HepG2 (cell line): ENCODE results near the gene ALB. TPM values are rescaled to one million over a fixed set of nuclear protein-coding genes. Genes with fewer than 3 reads are reported as not detected.
A peak's percentile ranks its signal among the peaks of the same experiment; 100 is the strongest.

ENCODE experiments used
- HOXD1 ChIP-seq: sonication (generic); formaldehyde crosslinking; IDR thresholded peaks from 2 replicates; pipeline ENCODE4 v1.5.0; 2020; ENCODE audit warnings: missing genetic modification reagents
- JUNB ChIP-seq: sonication (generic); formaldehyde crosslinking; IDR thresholded peaks from 2 replicates; pipeline ENCODE4 v1.8.0; 2022; ENCODE audit warnings: missing genetic modification reagents, mild to moderate bottlenecking, borderline replicate concordance
- NFKBIZ ChIP-seq: IDR thresholded peaks from 2 replicates; pipeline ENCODE4 v1.6.1; 2018; ENCODE audit warnings: missing genetic modification reagents, missing compliant biosample characterization
- RARG ChIP-seq: sonication (generic); formaldehyde crosslinking; IDR thresholded peaks from 2 replicates; pipeline ENCODE4 v1.4.0; 2020; ENCODE audit warnings: low read depth, mild to moderate bottlenecking, missing genetic modification reagents
- RBM22 ChIP-seq: fragments of 200-400 bp; formaldehyde crosslinking; optimal IDR thresholded peaks from 2 replicates; pipeline ENCODE3; 2017; ENCODE audit warnings: mild to moderate bottlenecking, low read length, moderate library complexity
- RFXAP ChIP-seq: sonication (generic); formaldehyde crosslinking; IDR thresholded peaks from 2 replicates; pipeline ENCODE4 v1.4.0; 2020; ENCODE audit warnings: missing genetic modification reagents, borderline replicate concordance
- SALL1 ChIP-seq: sonication (generic); formaldehyde crosslinking; IDR thresholded peaks from 2 replicates; pipeline ENCODE4 v1.8.0; 2022; ENCODE audit warnings: mild to moderate bottlenecking, missing genetic modification reagents
- SUZ12 ChIP-seq: fragments of 150-350 bp; IDR thresholded peaks from 2 replicates; pipeline ENCODE4 v1.6.1; 2014; ENCODE audit warnings: low read depth, low read length
- ZNF264 ChIP-seq: sonication (generic); formaldehyde crosslinking; IDR thresholded peaks from 2 replicates; pipeline ENCODE4 v1.4.0; 2020; ENCODE audit warnings: missing genetic modification reagents
- ZNF329 ChIP-seq: sonication (generic); formaldehyde crosslinking; IDR thresholded peaks from 2 replicates; pipeline ENCODE4 v1.9.0; 2021; ENCODE audit warnings: low read depth, mild to moderate bottlenecking, missing genetic modification reagents
- ZNF572 ChIP-seq: sonication (generic); formaldehyde crosslinking; IDR thresholded peaks from 2 replicates; pipeline ENCODE4 v1.5.1; 2020; ENCODE audit warnings: mild to moderate bottlenecking, missing genetic modification reagents
- polyA plus RNA-seq, 8 experiments: library from polyadenylated mRNA; depleted of rRNA in 3 of 8; stranded (reverse) in 7 of 8; unstranded in 1 of 8; fragments of >200 nt; fragmentation: Illumina TruSeq in 4 of 8; extraction: Trizol in 4 of 8; gene quantifications; 2 replicates each; pipeline versions ENCODE4 v1.2.1 to v1.2.3, GENCODE V29; 2011 to 2016; ENCODE audit warnings: low read depth in 4 of 8, missing spikeins in 1 of 8, mixed read lengths in 1 of 8; ENCODE audit not compliant: insufficient read depth in 1 of 8
- total RNA-seq, 5 experiments: library from RNA; depleted of rRNA; stranded (reverse); fragments of >200 nt; fragmentation: Illumina TruSeq; extraction: Trizol; gene quantifications; 2 replicates each; pipeline ENCODE4 v1.2.3, GENCODE V29; 2016; ENCODE audit warnings: low read depth in 1 of 5
- TF ChIP-seq, protein P1 (sequence below): sonication (generic); formaldehyde crosslinking; IDR thresholded peaks from 2 replicates; pipeline ENCODE4 v1.4.0; 2020; ENCODE audit warnings: missing genetic modification reagents
- TF ChIP-seq, protein P2 (sequence below): sonication (generic); formaldehyde crosslinking; IDR thresholded peaks from 2 replicates; pipeline ENCODE4 v1.5.1; 2020; ENCODE audit warnings: missing genetic modification reagents, mild to moderate bottlenecking, borderline replicate concordance
- TF ChIP-seq, protein P3 (sequence below): sonication (generic); formaldehyde crosslinking; IDR thresholded peaks from 2 replicates; pipeline ENCODE4 v1.5.0; 2020; ENCODE audit warnings: mild to moderate bottlenecking, low read depth, missing genetic modification reagents, borderline replicate concordance
- TF ChIP-seq, protein P4 (sequence below): sonication (generic); formaldehyde crosslinking; IDR thresholded peaks from 2 replicates; pipeline ENCODE4 v1.8.0; 2022; ENCODE audit warnings: mild to moderate bottlenecking, missing genetic modification reagents; ENCODE audit not compliant: insufficient replicate concordance
- TF ChIP-seq, protein P5 (sequence below), 2 experiments: sonication (generic) in 1 of 2; formaldehyde crosslinking in 1 of 2; IDR thresholded peaks; 2 replicates each; pipeline versions ENCODE4 v1.6.1 to v1.9.0; 2014 to 2022; ENCODE audit warnings: antibody characterized with exemption in 1 of 2, borderline replicate concordance in 1 of 2, inconsistent platforms in 1 of 2, low read depth in 1 of 2, missing genetic modification reagents in 1 of 2
- TF ChIP-seq, protein P6 (sequence below): sonication (generic); formaldehyde crosslinking; IDR thresholded peaks from 2 replicates; pipeline ENCODE4 v1.4.0; 2020; ENCODE audit warnings: mild to moderate bottlenecking, missing genetic modification reagents

The ALB gene
- total and polyA plus RNA-seq, 2 of the 13 experiments (the other 11 are each of a cell fraction or from before 2014, with no cell fraction given): 22,259 to 22,625 TPM

DNA sequence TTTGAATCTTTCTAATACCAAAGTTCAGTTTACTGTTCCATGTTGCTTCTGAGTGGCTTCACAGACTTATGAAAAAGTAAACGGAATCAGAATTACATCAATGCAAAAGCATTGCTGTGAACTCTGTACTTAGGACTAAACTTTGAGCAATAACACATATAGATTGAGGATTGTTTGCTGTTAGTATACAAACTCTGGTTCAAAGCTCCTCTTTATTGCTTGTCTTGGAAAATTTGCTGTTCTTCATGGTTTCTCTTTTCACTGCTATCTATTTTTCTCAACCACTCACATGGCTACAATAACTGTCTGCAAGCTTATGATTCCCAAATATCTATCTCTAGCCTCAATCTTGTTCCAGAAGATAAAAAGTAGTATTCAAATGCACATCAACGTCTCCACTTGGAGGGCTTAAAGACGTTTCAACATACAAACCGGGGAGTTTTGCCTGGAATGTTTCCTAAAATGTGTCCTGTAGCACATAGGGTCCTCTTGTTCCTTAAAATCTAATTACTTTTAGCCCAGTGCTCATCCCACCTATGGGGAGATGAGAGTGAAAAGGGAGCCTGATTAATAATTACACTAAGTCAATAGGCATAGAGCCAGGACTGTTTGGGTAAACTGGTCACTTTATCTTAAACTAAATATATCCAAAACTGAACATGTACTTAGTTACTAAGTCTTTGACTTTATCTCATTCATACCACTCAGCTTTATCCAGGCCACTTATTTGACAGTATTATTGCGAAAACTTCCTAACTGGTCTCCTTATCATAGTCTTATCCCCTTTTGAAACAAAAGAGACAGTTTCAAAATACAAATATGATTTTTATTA lies 28.3 kb downstream of the ALB start (continued):
- TF ChIP-seq, protein P1, sequence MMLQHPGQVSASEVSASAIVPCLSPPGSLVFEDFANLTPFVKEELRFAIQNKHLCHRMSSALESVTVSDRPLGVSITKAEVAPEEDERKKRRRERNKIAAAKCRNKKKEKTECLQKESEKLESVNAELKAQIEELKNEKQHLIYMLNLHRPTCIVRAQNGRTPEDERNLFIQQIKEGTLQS (CRISPR knock-in tag): peak; percentile 71; the same call in 1 of the 2 replicates
- no peak for TF ChIP-seq ZNF264 (CRISPR knock-in tag)
- no peak for TF ChIP-seq RARG (CRISPR knock-in tag)
- TF ChIP-seq, protein P2, sequence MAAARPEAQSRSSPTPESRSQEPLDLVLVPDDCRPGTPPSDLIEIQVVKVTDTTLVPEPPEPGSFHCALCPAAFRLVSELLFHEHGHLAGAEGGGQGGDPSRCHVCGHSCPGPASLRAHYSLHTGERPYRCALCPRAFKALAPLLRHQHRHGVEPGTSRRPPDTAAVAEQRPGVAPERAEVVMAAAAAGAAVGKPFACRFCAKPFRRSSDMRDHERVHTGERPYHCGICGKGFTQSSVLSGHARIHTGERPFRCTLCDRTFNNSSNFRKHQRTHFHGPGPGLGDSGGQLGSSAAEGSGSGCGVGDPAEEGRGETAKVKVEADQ (CRISPR knock-in tag): no peak
- no peak for TF ChIP-seq RFXAP
- TF ChIP-seq RBM22: no peak
- TF ChIP-seq, protein P3, sequence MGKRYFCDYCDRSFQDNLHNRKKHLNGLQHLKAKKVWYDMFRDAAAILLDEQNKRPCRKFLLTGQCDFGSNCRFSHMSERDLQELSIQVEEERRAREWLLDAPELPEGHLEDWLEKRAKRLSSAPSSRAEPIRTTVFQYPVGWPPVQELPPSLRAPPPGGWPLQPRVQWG (CRISPR knock-in tag): no peak
- TF ChIP-seq, protein P4, sequence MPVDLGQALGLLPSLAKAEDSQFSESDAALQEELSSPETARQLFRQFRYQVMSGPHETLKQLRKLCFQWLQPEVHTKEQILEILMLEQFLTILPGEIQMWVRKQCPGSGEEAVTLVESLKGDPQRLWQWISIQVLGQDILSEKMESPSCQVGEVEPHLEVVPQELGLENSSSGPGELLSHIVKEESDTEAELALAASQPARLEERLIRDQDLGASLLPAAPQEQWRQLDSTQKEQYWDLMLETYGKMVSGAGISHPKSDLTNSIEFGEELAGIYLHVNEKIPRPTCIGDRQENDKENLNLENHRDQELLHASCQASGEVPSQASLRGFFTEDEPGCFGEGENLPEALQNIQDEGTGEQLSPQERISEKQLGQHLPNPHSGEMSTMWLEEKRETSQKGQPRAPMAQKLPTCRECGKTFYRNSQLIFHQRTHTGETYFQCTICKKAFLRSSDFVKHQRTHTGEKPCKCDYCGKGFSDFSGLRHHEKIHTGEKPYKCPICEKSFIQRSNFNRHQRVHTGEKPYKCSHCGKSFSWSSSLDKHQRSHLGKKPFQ: no peak
- TF ChIP-seq, protein P5, sequence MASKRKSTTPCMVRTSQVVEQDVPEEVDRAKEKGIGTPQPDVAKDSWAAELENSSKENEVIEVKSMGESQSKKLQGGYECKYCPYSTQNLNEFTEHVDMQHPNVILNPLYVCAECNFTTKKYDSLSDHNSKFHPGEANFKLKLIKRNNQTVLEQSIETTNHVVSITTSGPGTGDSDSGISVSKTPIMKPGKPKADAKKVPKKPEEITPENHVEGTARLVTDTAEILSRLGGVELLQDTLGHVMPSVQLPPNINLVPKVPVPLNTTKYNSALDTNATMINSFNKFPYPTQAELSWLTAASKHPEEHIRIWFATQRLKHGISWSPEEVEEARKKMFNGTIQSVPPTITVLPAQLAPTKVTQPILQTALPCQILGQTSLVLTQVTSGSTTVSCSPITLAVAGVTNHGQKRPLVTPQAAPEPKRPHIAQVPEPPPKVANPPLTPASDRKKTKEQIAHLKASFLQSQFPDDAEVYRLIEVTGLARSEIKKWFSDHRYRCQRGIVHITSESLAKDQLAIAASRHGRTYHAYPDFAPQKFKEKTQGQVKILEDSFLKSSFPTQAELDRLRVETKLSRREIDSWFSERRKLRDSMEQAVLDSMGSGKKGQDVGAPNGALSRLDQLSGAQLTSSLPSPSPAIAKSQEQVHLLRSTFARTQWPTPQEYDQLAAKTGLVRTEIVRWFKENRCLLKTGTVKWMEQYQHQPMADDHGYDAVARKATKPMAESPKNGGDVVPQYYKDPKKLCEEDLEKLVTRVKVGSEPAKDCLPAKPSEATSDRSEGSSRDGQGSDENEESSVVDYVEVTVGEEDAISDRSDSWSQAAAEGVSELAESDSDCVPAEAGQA (IDR thresholded peaks at IDR 0.05; ENCODE audit: low read depth): no peak
- TF ChIP-seq, protein P5 (CRISPR knock-in tag; IDR thresholded peaks at IDR 0.05; ENCODE audit: borderline replicate concordance): no peak; the same call in 1 of the 2 replicates
- TF ChIP-seq ZNF572: no peak
- TF ChIP-seq SUZ12: no peak
- no peak for TF ChIP-seq ZNF329 (CRISPR knock-in tag)
- TF ChIP-seq, protein P6, sequence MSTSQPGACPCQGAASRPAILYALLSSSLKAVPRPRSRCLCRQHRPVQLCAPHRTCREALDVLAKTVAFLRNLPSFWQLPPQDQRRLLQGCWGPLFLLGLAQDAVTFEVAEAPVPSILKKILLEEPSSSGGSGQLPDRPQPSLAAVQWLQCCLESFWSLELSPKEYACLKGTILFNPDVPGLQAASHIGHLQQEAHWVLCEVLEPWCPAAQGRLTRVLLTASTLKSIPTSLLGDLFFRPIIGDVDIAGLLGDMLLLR (CRISPR knock-in tag): no peak
- TF ChIP-seq JUNB (CRISPR knock-in tag): no peak; the same call in 1 of the 2 replicates
- TF ChIP-seq SALL1 (CRISPR knock-in tag): peak; percentile 64; the same call in 1 of the 2 replicates
- peak; percentile 89 for TF ChIP-seq NFKBIZ (CRISPR knock-in tag)
- peak; percentile 62; the same call in 1 of the 2 replicates for TF ChIP-seq HOXD1 (CRISPR knock-in tag)
